Measurements from ENCODE around the gene PNMA8B.
A peak's percentile ranks its signal among the peaks of the same experiment; 100 is the strongest.
"Not testable (repeated sequence)": the region's sequence is repeated elsewhere in the genome, so short reads cannot be mapped to it uniquely, and the experiment has no call there.

PNMA8B gene

GRCh38 chr19:46495786-46496099 lies at the start of gene PNMA8B:
Gene PNMA8B, minus strand, starts transcription at chr19:46495867. Its CDS starts 402 bp downstream, at chr19:46495465.
- DNase-seq (ENCODE audit: low read depth): no peak

DNA sequence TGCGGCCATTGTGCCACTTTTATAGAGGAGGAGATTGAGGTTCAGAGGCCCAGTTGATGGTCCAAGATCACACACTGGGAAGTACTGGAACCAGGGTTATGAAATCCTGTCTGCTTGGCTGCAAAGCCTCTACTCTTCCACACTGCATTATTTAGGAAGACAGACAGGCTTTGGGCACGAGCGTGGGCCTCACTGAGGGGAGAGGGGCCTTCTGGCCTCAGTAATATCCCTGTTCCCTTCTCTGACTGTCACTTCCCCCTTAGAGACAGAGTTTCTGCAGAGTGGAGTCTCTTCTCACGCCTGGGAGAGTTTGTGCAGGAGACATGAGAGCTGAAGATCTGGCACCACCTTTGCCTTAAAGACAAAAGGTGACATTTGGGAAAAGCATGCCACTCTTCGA lies 49.0 kb upstream of the PNMA8B start:
- no peak for DNase-seq (ENCODE audit: low read depth)

GRCh38 chr19:46542428-46543230 lies 47.0 kb upstream of the PNMA8B start:
- peak; percentile 49 for DNase-seq (ENCODE audit: low read depth)

DNA sequence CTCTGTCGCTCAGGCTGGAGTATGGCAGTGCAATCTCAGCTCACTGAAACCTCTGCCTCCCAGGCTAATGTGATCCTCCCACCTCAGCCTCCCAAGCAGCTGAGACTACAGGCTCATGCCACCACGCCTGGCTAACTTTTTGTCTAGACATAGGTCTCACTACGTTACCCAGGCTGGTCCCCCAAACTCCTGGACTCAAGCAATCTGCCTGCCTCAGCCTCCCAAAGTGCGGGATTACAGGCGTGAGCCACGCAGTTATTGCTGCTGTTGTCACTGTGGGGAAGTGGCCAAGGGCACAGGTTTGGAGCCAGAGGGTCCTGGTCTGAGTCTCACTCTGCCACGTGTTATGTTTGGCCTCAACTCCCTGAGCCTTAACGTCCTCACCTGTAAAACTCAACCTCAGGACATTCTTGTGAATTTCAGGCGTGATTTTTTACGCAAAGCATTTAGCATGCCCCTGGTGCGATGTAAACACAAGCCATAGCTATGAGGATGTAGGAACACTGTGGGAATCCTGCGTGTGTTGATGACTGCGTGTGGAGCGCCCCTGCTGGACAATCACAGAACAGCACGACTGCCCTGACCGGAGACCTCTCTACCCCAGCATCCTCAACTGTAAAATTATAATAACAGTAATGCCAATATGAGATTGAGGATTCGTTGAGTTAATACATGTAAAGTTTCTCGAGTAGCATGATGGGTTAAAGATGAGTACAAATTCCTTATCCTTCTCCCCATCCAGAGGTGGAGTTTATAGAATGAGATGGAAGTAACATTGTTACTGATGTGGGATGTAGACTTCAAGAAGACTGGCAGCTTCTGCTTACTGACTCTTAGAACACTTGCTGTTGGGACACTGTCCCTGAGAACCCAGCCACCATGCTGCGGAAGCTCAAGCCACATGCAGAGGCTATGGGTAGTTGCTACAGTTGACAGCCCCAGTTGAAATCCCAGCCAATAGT lies 41.8 kb upstream of the PNMA8B start:
- peak; percentile 40 for DNase-seq (ENCODE audit: low read depth)

- DNase-seq (ENCODE audit: low read depth): no peak
Observed at GRCh38 chr19:46536391-46536790, 40.7 kb upstream of the PNMA8B start.

GRCh38 chr19:46533621-46534081 lies 38.0 kb upstream of the PNMA8B start:
- no peak for DNase-seq (ENCODE audit: low read depth)

DNA sequence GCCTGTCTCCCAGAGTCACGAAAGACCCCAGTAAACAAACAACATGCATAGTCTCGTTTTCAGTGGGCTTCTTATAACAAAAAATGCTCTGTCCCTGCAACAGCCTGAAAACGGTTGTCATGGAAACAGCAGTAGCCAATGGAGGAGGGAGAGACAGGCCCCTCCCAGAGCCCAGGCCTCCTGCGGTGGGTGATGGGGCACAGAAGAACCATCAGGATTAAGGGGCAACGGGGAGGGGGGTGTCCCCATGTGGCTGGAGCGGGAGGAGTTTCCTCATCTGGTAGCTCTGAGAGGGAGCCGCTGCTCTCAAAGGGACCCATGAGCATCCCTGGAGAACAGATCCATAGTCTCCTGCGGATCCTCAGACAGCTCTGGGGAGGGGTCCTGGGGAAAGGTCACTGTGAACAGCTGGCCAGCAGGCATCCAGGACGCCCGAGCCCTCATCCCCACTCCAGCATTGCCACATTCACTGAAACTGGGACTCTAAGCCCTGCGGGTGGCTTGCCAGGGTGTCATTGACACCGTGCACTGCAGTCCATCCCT lies 37.5 kb upstream of the PNMA8B start:
- no peak for DNase-seq (ENCODE audit: low read depth)

DNA sequence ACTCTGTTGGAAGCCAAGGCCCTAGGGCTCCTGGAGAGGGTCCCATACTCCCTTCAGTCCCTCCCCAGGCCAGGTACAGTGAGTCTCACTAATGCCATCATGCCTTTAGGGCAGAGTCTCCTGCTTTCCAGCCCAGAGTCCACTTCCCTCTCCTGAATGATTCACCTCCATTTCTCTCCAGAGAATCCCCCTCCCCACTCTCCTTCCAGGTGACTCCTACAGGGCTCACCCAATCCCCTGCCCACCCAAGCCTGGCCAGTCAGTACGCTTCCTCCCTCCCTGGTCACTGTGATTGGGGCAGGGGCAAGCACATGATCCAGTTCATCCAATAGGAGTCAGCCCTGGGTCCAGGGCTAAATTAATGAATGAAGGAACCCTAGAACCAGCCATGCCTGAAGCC lies 35.0 kb upstream of the PNMA8B start:
- DNase-seq (ENCODE audit: low read depth): no peak

DNA sequence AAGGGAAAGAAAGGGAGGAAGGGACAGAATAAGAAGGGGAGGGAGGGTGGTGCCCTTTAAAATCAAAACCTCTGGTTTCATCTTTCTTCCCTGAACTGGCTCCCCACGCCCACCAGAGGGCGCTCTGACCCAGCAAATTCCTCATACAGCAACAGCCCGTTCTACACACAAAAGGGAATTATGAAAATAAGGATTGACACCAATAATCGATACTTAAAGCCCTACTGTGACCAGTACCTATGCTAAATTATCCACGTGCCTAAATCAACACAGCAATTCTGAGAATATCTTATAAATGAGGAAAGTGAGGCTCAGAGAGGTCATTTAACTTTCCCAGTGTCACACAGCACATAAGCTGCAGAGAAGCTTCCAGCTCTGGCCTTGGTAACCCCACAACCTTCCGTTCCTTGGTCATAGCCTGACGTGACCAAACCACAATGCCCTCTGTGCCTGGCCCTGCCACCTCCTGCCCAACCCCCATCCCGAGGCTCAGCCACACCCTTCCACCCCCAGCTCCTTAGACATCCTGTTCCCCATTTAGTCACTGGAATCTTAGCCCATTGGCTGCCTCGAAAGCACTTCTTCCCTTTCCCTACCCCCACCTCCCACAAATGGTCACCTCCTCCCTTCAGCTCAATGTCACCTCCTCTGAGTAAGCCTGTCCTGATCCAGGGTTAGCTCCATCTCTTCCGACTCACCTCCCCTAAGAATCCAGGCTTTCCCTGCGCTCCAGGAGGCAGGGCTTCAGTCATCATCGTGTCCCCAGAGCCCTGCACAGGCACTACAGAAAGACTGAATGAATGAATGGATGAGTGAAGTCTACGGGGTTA lies 34.2 kb upstream of the PNMA8B start:
- DNase-seq (ENCODE audit: low read depth): peak; percentile 51

GRCh38 chr19:46528601-46529590 lies 33.2 kb upstream of the PNMA8B start:
- DNase-seq (ENCODE audit: low read depth): no peak

GRCh38 chr19:46526801-46527200 lies 31.1 kb upstream of the PNMA8B start:
- not testable (repeated sequence) for DNase-seq (ENCODE audit: low read depth)

DNA sequence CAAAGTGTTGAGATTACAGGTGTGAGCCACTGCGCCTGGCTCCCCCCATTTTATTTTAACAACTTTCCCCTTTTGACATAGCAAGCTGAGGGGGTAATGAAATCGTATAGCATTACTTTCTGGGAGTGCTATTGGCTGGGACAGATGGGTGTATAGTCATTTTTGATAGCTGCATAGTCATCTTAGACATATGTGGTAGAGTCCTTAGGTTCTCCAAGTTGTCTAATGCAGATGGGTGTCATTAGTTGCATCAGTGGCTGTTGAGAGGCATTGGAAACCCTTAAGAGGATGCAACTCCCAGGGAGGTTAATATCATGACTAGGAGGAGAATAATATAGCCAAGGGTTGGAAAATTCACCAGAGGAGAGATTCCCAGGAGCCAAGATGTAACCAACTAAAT lies 28.6 kb upstream of the PNMA8B start:
- no peak for DNase-seq (ENCODE audit: low read depth)

GRCh38 chr19:46522988-46523387 lies 27.3 kb upstream of the PNMA8B start:
- not testable (repeated sequence) for DNase-seq (ENCODE audit: low read depth)

GRCh38 chr19:46521241-46521868 lies 25.7 kb upstream of the PNMA8B start:
- no peak for DNase-seq (ENCODE audit: low read depth)

DNA sequence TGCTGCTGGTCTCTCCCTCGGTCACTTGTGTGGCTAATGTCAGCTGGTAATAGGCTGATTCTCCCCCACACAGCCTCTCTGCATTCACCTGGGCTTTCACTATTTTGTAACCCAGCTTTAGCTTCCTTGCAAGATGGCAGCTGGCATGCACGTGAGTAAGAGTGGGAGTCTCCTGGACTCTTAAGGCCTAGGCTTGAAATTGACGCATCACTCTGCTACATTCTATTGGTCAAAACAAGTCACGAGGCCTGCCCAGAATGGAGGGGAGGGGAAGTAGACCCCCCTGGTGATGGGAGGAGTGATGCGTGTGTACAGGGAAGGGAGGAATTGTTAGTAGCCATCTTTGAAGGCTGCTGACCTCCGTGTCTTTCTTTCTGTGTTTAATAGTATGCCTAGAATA lies 24.9 kb upstream of the PNMA8B start:
- DNase-seq (ENCODE audit: low read depth): no peak

- no peak for DNase-seq (ENCODE audit: low read depth)
Observed at GRCh38 chr19:46517471-46517870, 21.8 kb upstream of the PNMA8B start.

DNA sequence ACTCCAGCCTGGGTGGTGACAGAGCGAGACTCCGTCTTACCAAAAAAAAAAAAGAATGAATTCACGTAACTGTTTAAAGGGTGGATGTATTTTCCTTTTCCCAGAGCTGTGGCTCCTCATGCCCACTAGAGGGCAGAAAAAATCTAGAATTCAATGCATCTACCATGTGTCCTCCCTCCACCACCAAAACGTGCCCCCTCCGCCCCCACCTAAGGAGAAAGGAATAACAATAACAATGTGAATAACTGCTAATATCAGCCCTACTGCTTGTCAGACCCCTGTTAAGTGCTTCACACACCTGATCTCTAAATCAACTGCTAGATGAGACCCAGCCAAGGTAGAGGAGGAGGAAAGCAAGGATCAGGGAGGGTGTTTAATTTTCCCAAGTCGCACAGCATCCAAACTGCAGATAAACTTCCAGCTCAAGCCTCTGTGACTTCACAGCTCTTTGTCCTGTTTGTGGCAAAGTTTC lies 20.2 kb upstream of the PNMA8B start:
- DNase-seq (ENCODE audit: low read depth): no peak

DNA sequence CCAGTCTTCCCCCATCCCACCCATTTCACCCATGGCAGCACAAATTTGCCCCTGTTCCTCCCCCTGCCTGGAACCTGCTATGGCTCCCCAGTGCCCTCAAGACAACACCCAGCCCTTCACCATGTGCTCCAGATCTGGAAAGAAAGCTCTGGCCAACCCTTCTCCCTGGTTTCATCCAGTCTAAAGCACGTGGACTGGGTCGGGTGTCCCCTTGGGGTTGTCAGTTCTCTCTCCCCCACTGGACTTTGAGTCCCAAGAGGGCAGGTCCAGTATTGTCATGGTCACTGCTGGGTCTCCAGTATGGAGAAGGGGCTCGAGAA lies 19.6 kb upstream of the PNMA8B start:
- DNase-seq (ENCODE audit: low read depth): no peak

DNA sequence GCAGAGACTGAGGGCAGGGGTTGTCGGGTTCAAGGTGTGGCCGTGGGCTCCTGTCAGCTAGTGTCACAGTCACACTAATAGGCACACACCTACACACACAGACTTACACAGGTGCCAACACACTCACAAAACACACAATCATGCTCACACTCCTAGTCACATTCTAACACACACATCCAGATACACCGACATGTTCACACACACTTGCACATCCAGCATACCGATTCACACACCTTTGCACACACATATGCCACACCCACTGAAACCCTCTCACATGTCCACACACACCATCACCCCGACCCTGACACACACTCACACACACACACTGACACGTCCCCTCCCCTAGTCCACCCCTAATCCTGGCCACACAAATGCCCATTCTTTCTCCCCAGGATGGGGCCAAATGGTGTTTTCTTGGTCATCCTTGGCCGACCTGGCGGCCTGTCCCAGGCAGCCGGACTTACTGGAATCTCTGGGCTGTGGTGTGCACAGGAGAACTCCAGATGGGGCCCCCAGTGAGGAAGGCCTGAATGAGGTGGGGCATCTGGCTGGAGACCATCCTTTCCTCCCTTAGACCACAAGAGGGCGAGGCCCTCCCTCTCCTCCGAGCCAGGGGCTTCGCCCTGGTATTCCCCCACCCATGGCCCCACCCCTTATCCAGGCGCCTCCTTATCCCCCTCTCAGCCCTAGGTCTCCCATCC lies 19.1 kb upstream of the PNMA8B start:
- DNase-seq (ENCODE audit: low read depth): no peak
